HG03439 (cell line): ENCODE results near the gene KCND3.
"Not testable (repeated sequence)": the region's sequence is repeated elsewhere in the genome, so short reads cannot be mapped to it uniquely, and the experiment has no call there.

Experiments used
- ATAC-seq: cut with Tn5 transposase; IDR thresholded peaks from one replicate; pipeline ENCODE4 v1.9.1; 2021; ENCODE audit warnings: mild to moderate bottlenecking, moderate library complexity; ENCODE audit not compliant: unreplicated experiment

KCND3 gene

DNA sequence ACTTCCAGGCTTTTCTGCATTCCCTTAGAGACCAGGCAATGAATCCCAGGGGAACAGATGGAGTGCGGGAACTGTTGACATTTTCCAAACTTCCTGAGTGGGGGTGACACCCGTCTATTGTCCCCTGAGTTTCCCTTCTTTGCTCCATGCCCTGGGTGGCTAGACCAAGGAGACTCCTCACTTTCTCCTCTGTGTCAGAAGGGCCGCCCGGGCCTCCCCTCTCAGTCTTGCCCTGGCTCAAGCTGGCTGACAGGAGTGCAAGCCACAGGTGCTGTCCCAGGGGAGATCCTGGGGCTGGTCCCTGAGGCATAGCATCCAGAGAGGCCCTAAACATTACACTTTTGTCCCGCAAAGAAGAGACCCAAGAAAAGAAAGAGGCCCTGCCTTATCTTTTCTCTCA lies 170.9 kb downstream of the KCND3 start:
- ATAC-seq: no peak

DNA sequence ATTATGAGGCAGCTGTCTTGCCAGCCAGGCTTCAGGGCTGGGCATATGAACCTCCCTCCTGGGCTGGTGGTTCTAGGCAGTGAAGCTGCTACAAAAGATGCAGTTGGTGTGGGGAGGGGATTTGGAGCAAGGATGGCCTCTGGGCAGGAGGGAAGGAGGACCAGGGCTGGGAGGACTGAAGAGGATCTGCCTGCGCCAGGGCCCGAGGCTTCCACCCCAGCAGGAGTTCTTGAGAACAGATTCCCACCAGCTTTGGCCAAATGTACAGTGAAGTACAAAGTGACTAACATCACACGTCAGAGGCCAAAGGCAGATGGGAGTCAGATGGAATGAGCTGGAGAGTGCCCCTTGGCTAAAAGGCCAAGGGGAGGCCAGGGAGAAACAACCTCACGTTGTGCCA lies 171.4 kb downstream of the KCND3 start:
- ATAC-seq: no peak

DNA sequence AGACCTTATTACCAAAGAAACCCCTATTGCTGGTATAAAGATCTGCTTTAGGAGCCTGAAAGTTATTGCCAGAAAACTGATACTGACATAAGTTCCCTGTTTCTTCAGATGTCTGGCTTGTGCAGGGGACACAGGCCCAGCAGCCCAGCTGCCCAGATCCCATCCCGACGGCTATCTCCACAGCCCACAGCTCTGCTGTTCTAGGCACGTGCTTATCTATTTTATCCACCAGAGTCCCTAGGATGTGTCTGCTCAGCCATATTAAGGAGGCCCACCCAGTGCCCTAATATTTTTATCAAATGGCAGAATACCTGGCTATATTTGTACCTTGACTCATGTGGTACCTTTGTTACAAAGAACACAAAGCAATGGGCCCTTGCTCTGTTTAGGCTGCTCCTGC lies 174.8 kb downstream of the KCND3 start:
- no peak for ATAC-seq

DNA sequence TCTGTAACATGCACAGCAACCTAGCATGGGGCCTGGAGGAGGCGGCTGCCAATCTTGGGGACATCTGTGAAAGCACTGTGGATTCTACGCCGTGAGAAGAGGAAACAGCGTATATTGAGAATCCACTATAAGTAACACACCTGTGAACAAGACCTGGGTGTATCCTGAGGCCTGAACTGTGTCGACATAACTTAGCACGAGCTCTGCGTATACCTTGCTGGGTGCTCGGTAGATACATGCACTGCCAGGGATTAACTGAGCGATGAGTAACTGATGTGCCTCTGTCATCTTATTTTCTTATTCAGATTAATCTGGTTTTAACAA lies 175.2 kb downstream of the KCND3 start:
- ATAC-seq: no peak

DNA sequence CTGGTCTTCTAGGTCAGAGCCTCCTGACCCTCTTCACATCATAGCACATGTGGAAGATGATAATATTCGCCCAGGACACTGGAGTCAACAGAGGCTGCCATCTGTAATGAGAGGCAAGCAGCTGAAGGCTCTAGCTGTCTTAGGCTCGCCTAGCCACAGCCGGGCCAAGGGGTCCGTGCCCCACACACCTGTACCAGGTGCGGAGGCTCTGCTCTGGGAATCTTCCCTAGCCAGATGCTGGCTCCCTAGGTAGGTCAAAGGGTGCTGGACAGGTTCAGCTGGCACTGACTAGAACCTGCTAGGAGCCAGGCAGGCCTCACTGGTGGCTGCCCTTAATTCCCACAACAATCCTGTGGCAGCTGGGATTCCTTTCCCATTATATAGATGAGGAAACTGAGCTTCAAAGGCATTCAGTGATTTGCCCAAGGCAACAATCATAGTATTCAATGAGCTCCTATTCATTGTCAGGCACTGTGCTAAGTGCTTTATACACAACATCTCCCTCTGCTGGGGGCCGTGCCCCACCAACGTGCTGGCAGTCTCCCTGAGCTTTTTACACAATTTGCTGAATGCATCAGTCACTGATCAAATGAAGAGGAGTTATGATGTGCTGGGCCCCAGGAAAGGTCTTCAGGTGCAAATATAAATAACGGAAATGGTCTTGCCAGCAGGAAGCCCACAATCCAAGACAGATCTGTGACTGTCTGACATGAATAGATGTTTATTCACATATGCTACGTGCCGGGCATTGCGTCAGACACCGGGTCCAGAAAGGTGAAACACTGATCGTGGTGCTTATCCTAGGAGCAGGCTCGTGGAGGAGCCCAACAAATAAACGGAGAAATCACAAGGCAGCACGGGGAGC lies 175.8 kb downstream of the KCND3 start:
- no peak for ATAC-seq

DNA sequence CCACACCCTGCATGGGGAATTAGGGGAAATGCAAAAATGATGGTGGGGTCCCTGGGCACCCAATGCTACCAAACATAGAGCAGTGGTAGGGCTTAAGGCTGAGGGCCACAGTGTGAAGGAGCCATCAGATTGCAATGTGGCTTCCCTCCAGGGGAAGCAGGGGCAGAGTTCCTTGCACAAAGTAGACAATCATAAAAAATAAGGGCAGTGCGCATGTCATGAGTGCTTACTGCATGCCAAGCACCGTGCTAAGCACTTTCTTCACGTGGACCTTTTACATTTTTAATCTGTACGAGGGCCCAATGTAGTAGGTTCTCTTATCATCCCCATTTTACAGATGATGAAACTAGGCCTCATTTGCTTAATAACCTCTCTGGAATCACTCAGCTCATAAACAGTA lies 177.2 kb downstream of the KCND3 start:
- no peak for ATAC-seq

DNA sequence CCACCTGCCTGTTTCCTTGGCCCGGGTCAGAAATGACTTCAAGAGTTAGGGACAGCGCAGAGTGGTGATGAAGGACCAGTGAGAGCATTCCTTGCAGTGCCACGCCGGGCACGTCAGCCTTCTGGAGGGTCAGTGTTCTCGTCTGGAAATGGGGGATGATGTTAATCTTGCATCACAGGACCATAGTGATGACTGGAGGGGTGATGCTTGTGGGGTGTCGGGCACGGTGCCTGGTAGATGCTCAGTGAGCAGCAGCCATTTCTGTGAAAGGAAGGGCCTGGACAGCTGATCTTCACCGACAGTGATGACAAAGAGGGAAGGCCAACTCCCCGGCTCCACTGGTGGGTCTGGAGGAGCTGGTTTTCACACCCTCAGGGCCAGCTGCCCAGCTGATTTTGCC lies 177.6 kb downstream of the KCND3 start:
- no peak for ATAC-seq

DNA sequence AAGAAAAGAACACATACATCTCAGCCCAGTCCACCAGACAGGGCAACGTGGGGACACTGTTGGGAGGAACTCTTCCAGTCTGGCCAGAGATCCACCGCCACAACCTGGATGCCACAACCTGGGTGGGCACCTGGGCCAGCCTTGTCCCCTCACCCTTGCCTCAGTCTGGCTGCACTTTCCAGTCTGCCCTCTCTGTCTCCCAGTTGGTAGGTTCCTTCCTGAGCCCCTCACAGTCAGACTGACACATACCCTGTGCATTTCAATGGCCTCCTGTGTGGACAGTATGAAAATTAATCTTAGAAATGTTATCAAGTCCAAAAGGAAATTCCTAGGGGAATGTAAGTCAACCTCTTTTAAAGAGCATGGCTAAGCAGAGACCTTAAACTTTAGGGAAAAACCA lies 184.2 kb downstream of the KCND3 start:
- ATAC-seq: no peak

DNA sequence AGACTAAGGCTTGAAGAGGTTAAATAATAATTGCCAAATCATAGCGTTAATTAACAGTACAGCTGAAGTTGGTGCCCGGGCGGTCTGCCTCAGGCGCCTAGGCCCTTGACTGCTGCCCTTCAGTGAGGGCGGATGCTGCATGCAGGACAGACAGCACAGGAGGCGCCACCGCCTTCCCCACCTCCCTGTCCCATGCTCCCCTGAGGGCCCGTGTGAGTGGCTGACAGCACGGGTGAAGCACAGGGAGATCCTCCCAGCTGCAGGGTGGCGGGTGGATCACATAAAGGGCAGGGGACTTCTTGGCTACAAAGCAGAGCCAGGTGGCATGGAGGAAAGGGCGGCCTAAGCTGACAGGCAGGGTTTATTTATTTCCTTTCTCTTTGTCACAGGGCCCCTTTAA lies 184.7 kb downstream of the KCND3 start:
- ATAC-seq: no peak

DNA sequence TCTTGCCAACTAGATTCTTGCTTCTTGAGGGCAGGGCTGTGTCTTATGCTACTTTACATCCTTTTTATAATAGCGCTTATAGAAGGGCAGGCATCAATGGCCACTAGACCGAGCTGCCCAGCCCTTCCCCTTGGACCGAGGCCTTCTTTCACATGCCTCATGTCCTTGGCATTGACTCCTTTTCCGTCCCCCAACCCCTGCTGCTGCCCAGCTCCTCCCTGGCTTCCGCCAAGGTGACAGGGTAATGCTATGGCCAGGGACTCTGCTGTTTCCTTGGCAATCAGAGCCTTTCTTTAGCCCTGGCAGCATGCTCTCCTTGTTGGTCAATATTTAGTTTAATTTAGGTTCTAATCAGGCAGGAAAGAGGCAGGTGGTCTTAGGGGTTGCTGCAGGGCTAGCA lies 185.5 kb downstream of the KCND3 start:
- no peak for ATAC-seq

DNA sequence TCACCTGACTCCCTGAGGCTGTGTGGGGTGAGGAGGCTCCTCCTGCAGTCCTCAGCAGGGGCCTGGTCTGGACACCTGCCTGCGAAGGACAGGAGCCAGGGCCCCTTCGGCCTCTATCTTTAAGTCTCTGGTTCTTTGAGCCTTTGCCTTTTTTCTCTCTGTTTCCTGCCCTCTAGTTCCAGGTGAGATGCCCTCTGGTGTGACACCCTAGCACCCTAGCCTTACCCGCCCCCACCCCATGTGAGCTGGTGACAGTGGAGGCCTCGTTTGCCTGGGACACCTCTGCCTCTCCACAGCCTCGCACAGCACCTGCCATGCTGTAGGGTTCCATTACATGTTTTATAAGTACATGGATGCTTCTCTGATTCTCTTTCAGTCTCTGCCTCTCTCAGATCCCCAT lies 186.5 kb downstream of the KCND3 start:
- no peak for ATAC-seq

DNA sequence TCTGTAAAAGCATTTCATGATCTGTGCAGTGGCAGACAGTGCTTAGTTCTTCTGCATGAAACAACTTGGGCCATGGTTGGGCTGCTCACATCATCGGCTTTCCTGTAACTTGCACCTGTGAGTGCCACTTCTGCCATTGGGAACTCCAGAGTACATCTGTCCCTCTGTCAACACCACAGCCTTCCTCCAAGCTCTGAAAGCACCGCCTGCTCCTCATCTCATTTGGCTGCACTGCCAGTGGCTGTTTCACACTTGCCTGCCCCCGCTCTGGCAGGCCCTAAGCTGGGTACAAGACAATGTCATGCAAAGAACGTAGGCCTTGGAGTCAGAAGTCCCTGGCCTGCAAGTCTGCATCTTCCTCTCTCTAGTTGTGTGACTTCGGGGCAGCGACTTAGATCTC lies 187.4 kb downstream of the KCND3 start:
- no peak for ATAC-seq

DNA sequence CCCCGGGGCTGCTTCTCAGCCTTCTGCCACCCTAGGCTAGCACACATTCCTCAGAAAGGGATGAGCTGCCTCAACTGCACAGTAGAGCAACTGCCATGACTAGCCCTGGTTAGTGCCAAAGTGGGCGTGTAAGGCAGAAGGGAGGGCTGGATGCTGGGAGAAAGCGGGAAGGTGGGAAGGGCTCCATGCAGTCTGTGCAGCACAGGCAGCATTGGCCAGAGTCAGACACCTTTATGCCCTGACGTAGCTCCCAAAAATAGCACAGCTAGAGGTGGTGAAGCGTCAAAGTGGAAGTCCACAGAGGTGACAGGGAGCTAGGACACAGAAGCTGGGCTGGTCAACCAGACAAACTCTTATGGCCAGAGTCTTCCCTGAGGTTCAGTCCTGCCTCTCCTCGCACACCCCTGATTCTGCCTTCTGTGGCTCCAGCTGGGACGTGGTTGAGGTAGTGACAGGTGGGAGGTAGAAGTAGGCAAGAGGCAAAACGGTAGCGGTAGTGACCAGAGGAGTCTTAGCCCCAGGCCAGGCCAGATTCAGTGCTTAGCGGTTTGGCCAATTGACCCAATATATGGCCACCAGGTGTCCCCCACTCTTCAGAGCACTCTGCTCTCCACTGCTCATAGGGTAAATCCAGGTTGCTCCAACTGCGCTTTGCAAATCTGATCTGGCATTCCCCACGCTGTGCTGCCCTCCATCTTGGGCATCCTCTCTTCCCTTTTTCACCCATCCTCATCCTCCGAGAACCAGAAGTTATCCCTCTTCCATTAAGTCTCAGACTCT lies 188.2 kb downstream of the KCND3 start:
- ATAC-seq: no peak

DNA sequence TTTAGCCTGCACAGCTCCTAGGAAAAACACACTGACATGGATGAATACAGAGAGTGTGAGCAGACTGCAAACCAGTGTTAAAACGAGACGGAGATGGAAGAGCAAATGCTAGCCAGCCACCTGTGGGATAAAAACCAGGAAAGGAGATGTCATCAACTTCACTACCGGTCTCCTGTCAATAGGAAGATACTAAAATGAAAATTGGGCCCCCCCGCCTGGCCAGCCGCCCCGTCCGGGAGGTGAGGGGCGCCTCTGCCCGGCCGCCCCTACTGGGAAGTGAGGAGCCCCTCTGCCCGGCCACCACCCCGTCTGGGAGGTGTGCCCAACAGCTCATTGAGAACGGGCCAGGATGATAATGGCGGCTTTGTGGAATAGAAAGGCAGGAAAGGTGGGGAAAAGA lies 189.7 kb downstream of the KCND3 start:
- ATAC-seq: not testable (repeated sequence)

DNA sequence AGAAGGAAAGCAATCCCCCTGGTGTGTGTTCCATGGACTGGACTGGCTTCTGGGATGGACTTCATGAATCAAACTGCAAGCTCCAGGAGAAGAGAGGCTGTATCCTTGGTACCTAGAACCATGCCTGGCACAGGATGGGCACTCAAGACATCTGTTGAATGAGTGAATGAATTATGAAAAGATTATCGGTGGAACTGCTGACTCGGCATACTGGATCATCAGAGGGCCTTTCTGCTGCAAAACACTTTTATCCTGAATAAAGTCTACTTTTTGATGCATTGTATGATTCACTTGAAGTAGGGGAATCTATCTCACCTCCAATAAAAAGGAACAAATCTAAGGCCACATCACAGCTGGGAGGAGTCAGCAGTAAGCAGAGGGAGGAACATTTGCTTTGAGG lies 190.9 kb downstream of the KCND3 start:
- no peak for ATAC-seq

DNA sequence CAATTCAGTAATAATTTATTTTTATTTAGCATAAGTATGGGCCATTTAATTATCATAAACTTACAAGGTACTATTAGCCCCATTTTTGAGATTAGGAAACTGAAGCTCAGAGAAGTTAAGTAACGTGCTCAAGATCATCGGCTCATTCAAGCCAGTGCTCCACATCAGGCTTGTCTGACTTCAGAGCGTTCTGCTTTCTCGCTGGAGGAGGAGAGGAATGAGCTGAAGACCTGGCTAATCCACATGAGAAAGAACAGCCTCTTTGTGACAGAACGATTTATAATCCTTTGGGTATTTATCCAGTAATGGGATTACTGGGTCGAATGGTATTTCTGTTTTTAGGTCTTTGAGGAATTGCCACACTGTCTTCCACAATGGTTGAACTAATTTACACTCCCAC lies 194.1 kb downstream of the KCND3 start:
- ATAC-seq: no peak

DNA sequence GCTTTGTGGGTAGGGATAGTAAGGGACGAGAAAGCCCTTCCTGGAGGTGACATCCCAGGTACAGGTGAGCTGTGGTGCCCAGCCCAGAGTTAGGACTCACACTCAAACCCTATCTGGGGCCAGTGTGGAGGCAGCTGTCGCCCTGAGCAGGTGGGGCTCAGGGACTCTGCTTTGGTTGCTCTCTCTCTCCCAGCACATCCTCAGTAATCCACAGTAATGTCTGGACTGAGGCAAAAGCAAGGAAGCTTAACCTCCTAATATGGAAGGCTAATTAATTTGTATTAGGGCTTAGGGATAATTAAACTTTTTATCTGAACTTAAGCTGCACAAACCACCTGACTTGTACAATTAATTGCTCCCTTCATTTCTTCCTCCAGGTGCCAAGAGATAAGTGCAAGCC lies 195.5 kb downstream of the KCND3 start:
- ATAC-seq: no peak

DNA sequence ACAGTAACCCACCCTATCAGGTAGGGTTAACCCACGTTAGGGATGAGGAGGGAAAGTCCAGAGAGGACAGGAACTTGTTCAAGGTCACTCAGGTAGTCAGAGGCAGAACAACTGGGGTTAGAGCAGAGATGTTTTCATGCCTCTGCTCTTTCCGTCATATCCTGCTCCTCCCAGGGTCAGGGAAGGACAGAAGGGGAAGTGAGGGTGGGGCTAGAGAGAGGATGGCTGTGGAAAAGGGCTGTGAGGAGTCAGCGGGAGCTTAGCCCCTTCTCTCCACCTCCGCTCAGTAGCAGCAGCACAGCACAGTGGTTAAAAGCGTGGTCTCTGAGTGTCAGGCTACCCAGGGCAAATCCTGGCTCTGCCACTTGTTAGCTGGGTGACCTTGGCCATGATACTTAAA lies 197.2 kb downstream of the KCND3 start:
- no peak for ATAC-seq

DNA sequence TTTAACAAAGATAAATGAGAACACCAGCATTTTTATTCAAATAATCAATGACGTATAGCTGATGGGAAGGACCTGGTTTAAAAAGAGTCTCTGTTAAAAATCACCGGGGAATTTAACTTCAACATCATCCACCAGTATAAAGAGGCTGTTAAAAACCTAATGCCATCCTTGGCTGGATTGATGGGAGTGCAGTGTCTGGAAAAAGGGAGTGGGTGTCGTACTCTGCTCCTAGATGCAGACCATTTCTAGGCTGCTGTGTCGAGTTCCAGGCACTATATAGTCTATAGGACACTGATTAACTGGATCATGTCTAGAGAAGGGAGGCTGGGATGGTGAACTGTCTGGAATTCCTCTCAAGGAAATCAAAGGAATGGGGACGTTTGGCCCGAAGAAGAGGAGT lies 197.7 kb downstream of the KCND3 start:
- no peak for ATAC-seq

DNA sequence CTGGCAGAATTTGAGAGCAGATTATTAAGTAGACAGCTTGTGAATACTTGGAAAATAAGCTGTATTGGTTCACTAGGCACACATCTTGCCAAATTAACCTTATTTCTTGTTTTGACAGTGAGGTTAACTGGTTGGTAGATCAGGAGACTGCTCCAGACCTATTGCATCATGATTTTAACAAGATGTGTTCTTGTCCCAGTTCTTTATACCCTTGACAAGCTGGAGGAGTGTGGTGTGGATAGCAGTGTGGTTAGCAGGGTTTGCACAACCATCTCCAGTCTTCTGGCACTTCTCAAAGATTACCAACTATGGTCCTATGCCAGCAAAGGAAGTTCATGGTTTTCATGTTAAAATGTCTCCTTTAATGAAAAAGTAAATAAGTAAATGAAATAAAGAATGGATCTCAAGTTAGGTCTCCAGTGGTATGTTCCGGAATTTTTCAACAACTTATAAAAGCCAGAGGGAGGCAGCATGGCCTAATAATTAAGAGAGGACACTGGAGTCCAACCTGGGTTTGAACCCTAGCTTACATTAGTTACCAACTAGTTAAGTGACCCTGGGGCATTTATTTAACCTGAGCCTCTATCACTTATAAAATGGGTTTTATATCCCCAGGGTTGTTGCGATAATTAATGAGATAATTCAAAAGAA lies 199.7 kb downstream of the KCND3 start:
- no peak for ATAC-seq

DNA sequence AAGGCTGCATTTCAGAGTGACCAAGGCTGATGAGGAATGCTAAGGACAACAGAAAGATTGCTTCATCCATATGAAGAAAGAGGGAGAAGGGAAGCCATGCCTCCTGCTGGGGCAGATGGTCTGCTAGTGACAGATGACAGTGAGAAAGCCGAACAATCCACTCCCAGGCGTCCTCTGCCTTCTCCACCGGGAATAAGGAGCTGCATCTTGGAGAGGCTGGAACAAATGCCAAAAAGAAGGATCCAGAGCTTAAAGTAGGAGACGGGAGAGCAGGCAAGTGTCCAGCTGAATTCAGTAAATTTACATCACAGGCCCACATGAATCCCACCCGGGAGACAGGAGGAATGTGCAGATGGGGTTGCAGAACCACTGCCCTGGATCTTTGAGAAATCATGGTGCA lies 200.3 kb downstream of the KCND3 start:
- ATAC-seq: no peak

DNA sequence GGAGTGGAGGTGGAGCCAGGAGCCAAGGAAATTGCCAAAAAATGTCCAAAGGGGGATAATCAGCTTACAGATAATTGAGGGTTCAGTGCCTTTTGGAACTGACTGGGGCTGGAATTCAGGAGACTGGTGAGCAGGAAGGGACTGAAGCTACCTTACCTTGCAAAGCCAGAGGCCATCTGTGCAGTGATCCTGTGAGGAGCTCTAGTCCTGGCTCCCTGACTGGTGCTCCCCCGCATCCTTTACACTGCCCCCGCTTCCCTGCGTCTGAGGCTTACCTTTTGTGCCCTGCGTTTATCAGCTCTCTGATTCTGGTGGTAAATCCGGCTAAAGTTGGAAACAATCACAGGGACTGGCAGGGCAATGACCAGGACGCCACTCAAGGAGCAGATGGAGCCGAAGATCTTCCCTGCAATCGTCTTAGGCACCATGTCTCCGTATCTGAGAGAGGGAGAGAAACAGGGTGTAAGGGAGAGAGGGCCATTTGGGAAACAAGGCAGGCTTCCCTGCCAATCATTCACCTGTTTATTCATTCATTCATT lies 202.7 kb downstream of the KCND3 start:
- no peak for ATAC-seq
